Measurements from ENCODE around the gene TTN.

The TTN gene

GRCh38 chr2:178485356-178485755, 321.9 kb downstream of the TTN start:
- DNase-seq (ENCODE audit: low spot score), result no peak

- DNase-seq (ENCODE audit: low spot score), result no peak
These were observed 322.8 kb downstream of the TTN start for GRCh38 chr2:178484245-178485041.

GRCh38 chr2:178482437-178482836, 324.8 kb downstream of the TTN start:
- peak; percentile 50 for DNase-seq (ENCODE audit: low spot score)

GRCh38 chr2:178480227-178481181, 326.7 kb downstream of the TTN start, which contains the start of gene PLEKHA3:
PLEKHA3 (plus strand) TSS chr2:178480457; CDS start chr2:178480870, 413 bp downstream.
- DNase-seq (ENCODE audit: low spot score), result peak; percentile 88

GRCh38 chr2:178479758-178480226, 327.4 kb downstream of the TTN start:
- DNase-seq (ENCODE audit: low spot score), result no peak

GRCh38 chr2:178479275-178479616, 328.0 kb downstream of the TTN start:
- no peak for DNase-seq (ENCODE audit: low spot score)

GRCh38 chr2:178478439-178479274, 328.6 kb downstream of the TTN start, which contains the start of gene FKBP7:
FKBP7 (minus strand) TSS chr2:178478600; CDS start chr2:178478499, 101 bp downstream.
- peak; percentile 86 for DNase-seq (ENCODE audit: low spot score)

GRCh38 chr2:178478130-178478438, 329.1 kb downstream of the TTN start:
- DNase-seq (ENCODE audit: low spot score), result no peak

GRCh38 chr2:178477443-178478129, 329.6 kb downstream of the TTN start:
- no peak for DNase-seq (ENCODE audit: low spot score)

- no peak for DNase-seq (ENCODE audit: low spot score)
These were observed 330.7 kb downstream of the TTN start for GRCh38 chr2:178476477-178476876.
